GM18858 (cell line): ENCODE results near the gene CDHR2.
"Not testable (repeated sequence)": the region's sequence is repeated elsewhere in the genome, so short reads cannot be mapped to it uniquely, and the experiment has no call there.

ENCODE experiments used
- ATAC-seq: cut with Tn5 transposase; IDR thresholded peaks from one replicate; pipeline ENCODE4 v1.9.1; 2021; ENCODE audit not compliant: unreplicated experiment

The CDHR2 gene

GRCh38 chr5:176541338-176542134, 7.6 kb upstream of the CDHR2 start:
- ATAC-seq = no peak

DNA sequence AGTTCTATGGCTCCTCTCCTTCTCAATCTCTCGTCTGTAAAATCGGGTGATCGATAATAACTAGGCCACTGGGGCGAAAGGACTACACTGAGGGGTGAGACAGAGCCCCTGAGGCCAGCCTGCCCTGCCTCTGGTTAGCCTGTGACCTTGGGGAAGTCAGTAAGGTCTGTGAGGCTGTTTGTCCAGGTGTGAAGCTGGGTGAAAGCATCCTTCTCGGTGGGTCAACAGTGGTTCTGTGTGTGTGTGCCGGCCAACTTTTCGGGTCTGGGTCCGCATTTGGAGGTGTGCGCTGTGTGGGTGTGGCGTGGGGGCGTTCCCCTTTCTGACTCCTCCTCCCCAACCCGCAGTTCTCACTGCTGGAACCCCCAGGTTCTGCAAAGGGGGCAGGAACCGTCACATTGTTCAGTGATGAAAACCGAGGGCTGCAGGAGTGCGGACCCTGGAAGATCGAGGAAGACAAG, 7.0 kb upstream of the CDHR2 start:
- no peak for ATAC-seq

DNA sequence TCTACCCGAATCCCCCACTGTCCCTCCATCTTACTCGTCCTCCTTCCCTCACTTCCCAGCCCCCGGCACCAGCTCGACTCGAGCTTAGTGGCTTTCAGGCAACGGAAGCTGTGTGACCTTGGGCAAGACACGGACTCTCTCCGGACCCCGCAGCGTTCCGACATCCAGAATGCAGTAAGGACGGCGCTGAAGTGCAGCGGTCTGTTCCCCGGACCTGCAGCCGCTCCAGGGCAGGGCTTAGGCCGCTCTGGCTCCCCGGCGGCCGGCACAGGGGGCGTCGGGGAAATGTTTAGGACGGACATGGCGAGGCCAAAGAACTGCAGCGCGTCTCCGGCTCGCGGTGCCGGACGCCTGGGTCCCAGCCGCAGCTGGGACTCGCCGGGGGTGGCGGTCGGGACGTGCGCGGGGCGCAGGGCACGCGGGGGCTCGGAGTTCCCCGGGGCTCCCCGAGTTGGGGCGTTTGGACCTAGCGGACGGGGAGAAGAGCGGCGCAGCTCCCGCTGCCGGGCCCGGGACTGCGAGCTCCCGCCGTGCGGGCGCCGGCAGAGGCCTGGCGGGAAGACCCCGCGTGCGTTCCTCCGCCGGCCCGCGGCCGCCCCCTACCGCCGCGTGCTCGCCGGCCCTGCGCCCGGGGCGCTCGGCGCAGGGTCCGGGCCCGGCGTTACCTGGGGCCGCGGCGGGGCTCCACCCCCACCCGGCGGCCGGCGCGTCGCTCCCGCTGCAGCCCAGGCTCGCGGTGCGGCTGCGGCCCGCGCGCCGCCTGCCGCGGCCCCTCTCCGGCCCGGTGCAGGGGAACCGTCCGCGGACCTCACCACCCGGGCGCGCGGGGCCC, 6.3 kb upstream of the CDHR2 start:
- peak; percentile 30 for ATAC-seq

DNA sequence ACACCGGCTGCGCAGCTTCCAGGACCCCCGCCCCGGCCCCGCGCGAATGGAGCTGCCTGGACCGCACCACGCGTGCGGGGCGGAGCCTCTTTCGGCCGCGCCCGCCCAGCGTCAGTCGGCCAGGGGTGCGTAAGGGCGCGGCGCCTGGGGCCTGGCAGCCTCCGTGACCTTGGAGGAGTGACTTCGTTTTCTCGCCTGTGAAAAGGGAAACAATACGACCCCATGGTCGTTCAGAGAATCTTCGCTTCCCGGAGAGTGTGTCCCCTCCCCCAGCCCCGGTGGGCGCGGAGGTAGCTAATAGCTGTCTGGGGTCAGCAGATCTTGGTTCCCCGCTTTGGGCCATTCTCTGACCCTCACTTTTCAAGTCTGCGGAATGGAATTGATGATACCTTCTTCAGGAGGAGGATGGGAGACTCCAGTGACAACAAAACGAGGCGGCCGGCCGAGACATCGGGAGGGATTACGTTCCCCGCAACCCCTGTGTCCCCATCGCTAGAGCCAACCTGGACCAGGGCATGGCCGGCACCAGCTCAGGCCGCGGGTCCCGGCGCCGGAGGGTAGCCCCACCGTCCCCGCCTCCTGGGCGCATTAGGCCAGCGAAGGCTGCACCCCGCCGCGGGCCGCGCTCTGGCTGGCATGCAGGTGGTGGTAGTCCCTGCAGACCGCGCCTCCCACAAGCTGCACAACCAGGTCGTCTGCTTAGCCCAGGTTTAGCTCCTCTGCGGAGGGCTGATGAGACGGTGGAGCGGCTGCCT, 5.5 kb upstream of the CDHR2 start:
- ATAC-seq = peak; percentile 43

- no peak for ATAC-seq
Observed at GRCh38 chr5:176545388-176545736, 3.8 kb upstream of the CDHR2 start.

DNA sequence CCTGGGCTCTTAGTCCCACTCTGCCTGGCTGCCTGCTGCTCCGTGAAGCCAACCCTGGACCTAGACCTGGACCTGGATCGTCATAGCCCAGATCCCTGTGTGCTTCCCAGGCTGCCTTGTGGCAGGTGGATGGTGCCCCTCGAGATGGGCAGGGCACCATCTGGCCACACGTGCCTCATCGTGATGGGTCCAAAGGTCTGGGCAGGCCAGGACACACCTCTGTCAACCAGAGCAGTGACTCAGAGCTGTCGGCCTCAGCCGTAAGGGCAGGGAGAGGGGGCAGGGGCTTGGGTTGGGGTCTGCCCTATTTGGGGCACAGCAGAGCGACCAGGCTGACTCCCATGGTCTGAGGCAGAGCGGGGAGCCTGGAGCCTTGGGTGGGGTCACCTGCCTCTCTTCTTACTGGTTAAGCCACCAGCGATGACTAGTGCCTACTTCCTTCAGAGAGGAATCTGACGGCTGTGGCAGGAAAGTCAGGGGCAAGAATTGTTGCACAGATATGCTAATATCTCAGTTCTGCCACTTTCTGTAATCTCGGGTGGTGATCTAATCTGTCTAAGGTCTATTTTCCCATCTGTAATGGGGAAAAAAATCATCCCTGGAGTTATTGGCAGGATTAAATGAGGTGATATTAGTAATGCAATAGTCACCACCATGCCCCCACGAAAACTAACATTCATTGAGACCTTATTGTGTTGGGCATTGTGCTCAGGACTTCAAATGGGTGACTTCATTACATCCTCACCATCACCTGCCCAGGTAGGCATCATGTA, 3.2 kb upstream of the CDHR2 start:
- ATAC-seq = no peak

DNA sequence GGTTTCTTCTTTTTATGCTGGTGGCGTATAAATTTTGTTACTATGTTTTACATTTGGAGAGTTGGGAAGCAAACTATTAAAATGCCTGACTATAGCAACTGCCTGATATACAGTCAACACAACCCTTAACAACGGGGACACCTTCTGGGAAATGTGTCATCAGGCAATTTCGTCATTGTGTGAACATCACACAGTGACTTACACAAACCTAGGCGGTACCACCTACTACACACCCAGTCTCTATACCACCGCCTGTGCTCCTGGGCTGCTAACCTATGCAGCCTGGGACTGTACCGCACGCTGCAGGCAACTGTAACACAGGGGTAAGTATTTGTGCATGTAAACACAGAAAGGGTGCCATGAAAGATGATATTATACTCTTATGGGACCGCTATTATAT, 1.3 kb upstream of the CDHR2 start:
- no peak for ATAC-seq

- ATAC-seq = no peak
Observed at GRCh38 chr5:176549871-176550270, 729 bp downstream of the CDHR2 start.

DNA sequence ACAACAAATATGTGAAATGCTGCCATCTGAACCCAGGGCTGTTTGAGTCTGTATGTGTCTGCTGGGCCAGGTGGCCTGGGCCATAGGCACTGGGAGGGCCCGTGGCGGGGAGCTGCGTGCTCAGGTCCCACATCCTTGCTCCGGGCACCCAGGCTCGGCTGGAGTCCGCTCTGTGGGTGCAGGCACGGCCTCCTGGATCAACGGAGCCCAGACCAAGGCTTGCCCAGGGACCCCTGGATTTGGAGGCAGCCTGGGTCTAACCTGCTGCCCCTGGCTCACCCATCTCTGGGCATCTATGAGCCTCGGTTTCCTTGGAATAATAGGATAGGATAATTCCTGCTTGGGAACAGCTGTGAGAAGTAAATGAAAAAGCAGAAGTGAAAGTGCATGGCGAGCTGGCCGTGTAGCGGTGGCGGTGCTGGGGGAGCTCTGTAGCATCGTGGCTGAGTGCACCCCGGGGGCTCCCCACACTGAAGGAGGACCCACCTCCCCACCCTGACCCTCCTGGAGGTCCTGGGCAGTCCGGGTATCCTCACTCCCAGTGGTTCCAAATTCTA, 1.2 kb downstream of the CDHR2 start:
- no peak for ATAC-seq

- ATAC-seq = not testable (repeated sequence)
Observed at GRCh38 chr5:176550937-176551336, 1.8 kb downstream of the CDHR2 start.

DNA sequence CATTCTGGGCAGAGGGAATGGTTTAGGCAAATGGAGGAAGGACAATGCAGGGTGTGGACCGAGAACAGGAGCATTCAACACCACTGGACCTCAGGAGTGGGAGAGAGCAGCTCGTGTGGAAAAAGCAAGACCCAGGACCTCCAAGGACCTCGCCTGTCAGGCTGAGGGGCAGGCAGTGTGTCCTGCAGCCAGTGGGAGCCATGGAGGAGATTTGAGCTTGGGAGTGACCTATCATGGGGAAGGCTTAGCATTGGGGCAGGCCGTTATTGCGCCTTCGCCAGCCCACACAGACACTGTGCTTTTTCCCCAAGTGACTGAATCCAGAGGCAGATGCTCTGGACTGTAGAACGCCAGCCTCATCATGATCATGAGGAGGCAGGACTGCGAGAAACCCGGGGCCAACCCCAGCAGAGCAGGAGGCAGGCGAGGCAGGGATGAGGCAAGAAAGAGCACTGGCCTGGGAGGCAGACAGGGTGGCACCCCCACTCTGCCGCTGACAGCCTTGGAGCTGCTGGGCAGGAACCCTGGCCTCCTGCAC, 3.3 kb downstream of the CDHR2 start:
- ATAC-seq = no peak

DNA sequence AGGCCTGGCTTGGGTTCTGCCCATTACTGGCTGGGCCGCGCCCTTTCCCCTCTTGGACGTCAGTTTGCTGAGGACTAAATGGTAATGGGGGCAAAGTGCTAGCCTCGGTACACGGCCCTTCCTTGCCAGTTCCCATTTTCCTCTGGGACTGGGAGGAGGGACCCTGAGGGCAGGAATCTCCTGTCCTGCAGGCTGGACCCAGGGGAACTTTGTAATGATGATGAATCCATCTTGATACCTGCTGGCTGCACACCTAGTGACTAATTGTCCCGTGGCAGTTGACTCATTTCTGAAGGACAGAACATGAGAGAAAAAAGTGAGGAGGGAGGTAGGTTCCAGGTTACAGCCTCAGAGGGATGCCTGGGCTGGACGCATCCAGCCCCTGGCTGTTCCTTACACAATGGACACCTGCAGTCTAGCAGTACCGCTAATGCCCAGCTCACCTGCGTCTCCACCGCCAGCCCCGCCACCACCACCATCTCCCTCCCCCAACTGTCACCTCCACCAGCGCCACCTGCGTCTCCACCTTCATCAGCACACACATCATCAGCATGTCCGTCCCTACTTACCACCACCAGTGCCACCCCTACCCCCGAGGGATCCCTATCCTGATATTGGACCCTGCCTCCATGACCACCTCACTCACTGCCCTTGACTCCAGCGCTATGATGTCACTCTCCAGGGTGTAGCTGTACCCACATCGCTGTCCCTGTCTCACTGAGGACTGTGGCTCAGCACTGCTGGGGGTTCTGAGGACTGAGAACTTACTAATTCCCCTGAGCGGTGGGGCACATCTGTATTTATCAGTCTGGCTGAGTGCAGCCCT, 4.3 kb downstream of the CDHR2 start:
- ATAC-seq = no peak

DNA sequence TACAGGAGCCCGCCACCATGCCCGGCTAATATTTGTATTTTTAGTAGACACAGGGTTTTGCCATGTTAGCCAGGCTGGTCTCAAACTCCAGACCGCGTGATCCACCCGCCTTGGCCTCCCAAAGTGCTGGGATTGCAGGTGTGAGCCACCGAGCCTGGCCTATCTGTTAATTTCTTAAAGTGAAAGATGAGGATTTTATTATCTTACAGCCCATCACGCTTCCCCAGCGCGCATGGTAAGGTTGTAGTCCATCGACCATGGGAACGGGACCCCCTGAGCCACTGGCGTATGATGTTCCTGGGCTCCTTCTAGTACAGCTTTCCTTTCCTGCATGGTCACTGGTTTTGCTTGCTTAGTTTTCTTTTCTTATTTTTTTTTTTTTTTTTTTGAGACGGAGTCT, 8.7 kb downstream of the CDHR2 start:
- ATAC-seq = no peak

DNA sequence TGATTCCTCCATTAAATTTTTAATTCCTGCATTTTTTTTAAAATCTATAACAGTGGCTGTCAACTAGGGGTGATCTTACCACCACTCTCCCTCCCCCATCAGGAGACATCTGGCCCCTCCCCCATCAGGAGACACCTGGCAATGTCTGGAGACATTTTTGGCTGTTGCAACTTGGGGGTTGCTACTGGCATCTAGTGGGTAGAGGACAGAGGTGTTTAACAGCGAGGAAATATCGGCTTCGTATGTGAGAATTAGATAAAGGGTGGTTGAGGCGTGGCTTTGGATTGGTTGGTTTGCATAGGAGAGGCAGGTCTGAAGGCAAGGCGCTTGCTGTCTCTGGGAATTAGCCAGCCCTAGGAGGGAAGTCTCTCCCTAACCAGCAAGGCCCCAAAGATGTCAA, 10.5 kb downstream of the CDHR2 start:
- ATAC-seq = no peak

- ATAC-seq = no peak
Observed at GRCh38 chr5:176560364-176560763, 11.2 kb downstream of the CDHR2 start.

GRCh38 chr5:176561259-176561658, 12.1 kb downstream of the CDHR2 start:
- ATAC-seq = no peak

DNA sequence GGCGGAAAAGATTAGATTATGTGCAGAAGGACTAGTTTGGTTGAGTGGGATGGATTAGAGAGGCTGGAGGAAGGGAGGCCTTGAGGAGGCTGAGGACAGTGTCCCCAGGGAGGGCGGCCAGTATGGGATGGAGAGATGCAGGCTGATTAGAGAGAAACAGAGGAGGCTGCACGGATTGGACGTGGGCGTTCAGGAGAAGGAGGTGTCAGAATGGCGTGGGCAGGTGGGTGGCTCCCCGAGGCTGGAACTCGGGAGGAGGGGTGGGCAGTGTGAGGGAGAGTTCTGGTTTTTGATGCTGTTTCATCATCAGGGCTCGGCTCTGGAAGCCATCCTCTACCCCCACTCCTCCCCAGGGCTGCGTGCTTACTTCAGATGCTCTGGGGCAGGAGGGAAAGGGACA, 13.0 kb downstream of the CDHR2 start:
- no peak for ATAC-seq

DNA sequence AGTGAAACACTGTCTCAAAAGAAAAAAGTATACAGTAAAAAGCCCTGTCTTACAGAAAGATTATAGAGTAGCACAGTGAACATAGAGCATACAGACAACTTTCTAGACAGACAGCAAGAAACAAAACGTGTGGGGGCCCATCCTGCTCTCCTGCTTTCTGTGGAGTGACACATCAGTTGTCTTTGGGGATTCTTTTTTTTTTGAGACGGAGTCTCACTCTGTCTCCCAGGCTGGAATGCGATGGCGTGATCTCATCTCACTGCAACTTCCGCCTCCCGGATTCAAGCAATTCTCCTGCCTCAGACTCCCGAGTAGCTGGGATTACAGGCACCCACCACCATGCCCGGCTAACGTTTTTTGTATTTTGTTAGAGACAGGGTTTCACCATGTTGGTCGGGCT, 14.9 kb downstream of the CDHR2 start:
- no peak for ATAC-seq

DNA sequence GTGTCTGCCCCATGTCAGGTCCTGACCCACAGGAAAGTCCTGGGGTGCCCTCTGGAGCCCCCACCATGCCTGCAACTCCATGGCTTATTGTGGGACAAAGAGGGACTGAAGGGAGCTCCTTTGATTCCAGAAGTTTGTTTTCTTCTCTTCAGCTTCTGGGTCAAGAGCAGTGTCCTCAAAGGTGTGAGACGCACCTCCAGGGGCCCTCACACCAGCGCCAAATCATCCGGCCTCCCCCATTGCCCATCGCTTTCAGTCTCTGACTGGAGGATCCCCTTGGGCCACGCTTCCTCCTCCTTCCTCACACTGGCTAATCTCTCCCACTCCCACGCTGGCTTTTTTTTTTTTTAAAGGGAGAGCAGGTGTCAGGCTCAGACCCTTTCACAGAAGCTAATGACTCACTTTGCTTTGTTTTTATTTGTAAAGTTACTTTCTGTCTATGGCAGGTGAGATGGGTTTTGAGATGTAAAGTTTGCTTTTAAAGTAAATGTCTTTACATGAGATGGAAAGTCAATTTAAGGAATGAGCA, 16.7 kb downstream of the CDHR2 start:
- ATAC-seq = no peak
